Mucosa of descending colon (tissue), 3 donors: ENCODE results near the gene TRIP12. TPM values are rescaled to one million over a fixed set of nuclear protein-coding genes. Genes with fewer than 3 reads are reported as not detected.

Experiments used
- ATAC-seq: fragments of 200-7000 bp; cut with Tn5 transposase; one replicate; pipeline ENCODE4 v1.9.1; 2020; ENCODE audit warnings: mild to moderate bottlenecking, moderate library complexity
- DNase-seq, 3 donors: peaks; one replicate each; pipeline ENCODE4 v3.0.0-alpha.2; 2020
- H3K36me3 ChIP-seq: fragments of 200-600 bp; one replicate; pipeline ENCODE4 v1.8.0; 2021; ENCODE audit warnings: low read depth, mild to moderate bottlenecking
- H3K4me1 ChIP-seq: fragments of 200-600 bp; one replicate; pipeline ENCODE4 v1.8.0; 2021; ENCODE audit warnings: low read depth, mild to moderate bottlenecking
- H3K4me3 ChIP-seq: fragments of 200-600 bp; one replicate; pipeline ENCODE4 v1.8.0; 2021; ENCODE audit warnings: mild to moderate bottlenecking
- H3K9me3 ChIP-seq: fragments of 200-600 bp; one replicate; pipeline ENCODE4 v1.8.0; 2021; ENCODE audit warnings: mild to moderate bottlenecking
- intact Hi-C, 2 donors: fragments of 100-400 bp; cut with DNase I in 1 of 2; cut with micrococcal nuclease in 1 of 2; formaldehyde crosslinking; loops; one replicate each; pipeline versions ENCODE4 v1.11.0 to v1.11.1; 2022; cut with DNase I, micrococcal nuclease
- total RNA-seq, 3 donors: library from RNA; stranded (reverse); fragmentation: NEBNext Ultra II Directional in 2 of 3; extraction: Animal tissue kit (Norgen Biotek cat#: 25700) in 2 of 3; gene quantifications; one replicate each; pipeline versions ENCODE4 v1.2.1 to v1.2.4, GENCODE V29; 2021 to 2023
- TF ChIP-seq, protein P1 (sequence below): fragments of 200-600 bp; IDR thresholded peaks from one replicate; pipeline ENCODE4 v1.8.0; 2022; ENCODE audit warnings: antibody characterized with exemption, mild to moderate bottlenecking
- donor health status: DM: no; HTN: no; CAD: no; lungs with moderate emphysema.
- donor health status: DM: no; HTN: no; CAD: no.
- donor health status: DM: no; HTN: yes; CAD: no.

TRIP12 gene
- total RNA-seq, 3 donors from 2014 or later = 196 to 240 (median 202) TPM

DNA sequence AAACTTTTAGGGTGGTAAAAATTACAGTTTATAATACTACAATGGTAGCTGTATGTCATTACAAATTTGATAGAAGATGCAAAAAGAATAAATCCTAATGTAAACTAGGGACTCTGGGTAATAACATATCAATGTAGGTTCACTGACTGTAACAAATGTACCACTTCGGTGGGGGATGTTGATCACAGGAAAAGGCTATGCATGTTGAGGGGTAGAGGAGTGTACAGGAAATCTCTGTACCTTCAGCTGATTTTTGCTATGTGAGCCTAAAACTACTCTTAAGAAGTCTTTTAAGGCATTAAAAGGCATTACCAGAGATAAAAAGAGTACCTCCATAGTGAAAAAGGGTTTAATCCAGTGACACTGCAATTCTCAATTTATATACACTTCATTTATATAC is 25.0 kb downstream of the TRIP12 start:
- H3K4me3 ChIP-seq = no peak overlapping the region
- intact Hi-C loops = no loop called here
- DNase-seq (no peak), ATAC-seq (no peak)
- H3K9me3 ChIP-seq = no peaks in the 10 kb centered on the region
- no peaks in the 10 kb centered on the region for H3K4me1 ChIP-seq
- TF ChIP-seq, protein P1, sequence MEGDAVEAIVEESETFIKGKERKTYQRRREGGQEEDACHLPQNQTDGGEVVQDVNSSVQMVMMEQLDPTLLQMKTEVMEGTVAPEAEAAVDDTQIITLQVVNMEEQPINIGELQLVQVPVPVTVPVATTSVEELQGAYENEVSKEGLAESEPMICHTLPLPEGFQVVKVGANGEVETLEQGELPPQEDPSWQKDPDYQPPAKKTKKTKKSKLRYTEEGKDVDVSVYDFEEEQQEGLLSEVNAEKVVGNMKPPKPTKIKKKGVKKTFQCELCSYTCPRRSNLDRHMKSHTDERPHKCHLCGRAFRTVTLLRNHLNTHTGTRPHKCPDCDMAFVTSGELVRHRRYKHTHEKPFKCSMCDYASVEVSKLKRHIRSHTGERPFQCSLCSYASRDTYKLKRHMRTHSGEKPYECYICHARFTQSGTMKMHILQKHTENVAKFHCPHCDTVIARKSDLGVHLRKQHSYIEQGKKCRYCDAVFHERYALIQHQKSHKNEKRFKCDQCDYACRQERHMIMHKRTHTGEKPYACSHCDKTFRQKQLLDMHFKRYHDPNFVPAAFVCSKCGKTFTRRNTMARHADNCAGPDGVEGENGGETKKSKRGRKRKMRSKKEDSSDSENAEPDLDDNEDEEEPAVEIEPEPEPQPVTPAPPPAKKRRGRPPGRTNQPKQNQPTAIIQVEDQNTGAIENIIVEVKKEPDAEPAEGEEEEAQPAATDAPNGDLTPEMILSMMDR = no peak
- no peaks in the 10 kb centered on the region for H3K36me3 ChIP-seq

DNA sequence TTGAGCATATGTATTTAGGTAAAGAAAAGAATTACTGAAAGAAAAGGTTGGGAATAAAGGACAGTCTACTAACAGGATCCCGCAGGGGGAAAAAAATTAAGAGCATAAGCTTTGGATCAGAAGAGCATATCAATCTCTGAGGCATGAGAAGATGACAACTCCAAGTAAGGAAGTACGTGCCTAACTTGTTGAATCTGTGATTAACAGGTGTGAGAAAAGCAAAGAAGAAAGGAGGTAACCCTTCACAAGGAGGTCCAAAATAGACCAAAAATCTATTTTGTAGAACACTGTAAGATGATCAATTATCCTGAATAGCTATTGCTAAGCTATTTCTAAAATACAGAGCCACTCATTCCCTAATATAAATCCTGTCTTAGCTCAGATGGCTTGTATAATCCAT is 32.8 kb downstream of the TRIP12 start:
- Histone ChIP-seq H3K4me1 (no peaks in the 10 kb centered on the region), H3K9me3 (no peaks in the 10 kb centered on the region), H3K4me3 (no peak overlapping the region), H3K36me3 (no peaks in the 10 kb centered on the region)
- ATAC-seq = no peak
- TF ChIP-seq, protein P1 = no peak
- DNase-seq = no peak
- intact Hi-C loops = no loop called here

DNA sequence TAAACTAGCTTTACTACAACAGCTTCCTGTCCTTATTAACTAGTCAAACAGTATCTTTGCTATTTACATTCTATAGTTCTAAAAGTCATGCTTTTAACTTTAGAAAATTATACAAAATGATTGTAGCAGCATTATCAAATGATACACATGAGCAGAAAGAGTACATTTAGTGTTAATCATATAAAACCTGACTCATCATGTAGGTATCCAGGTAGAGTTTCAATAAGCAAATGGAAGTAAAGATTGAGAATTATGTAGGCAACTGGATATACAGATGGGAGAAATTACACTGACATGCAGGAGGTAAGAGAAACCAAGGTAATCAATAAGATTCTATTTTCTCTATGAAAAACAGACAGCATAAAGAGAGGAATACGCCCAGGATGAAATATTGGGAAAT is 33.8 kb downstream of the TRIP12 start:
- intact Hi-C loops = no loop called here

DNA sequence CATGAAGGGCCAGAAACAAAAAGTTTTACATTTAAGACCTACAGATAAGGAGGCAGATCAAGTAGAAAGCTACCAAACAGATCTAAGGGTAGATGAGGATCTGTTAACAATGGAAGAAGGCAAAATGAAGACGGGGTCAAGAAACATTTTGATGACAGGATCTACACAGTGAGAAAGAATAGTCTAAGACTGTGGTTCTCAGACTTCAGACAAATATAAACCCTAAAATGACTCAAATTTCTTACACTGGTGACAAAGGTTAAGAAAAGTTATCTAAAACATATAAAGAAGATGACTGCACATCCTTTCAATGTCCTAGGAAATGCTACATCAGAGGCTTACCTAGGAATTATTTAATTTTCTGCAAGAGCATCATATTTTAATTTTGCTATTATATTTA is 34.4 kb downstream of the TRIP12 start:
- DNase-seq = no peak
- no peaks in the 10 kb centered on the region for H3K36me3 ChIP-seq
- no peaks in the 10 kb centered on the region for H3K4me1 ChIP-seq
- intact Hi-C loops = no loop called here
- no peak for ATAC-seq
- no peaks in the 10 kb centered on the region for H3K9me3 ChIP-seq
- TF ChIP-seq, protein P1 = no peak
- no peak overlapping the region for H3K4me3 ChIP-seq

More for the DNA sequence above, 33.8 kb downstream of the TRIP12 start:
- no peak for ATAC-seq
- Histone ChIP-seq H3K9me3 (no peaks in the 10 kb centered on the region), H3K36me3 (no peaks in the 10 kb centered on the region), H3K4me1 (no peaks in the 10 kb centered on the region), H3K4me3 (no peak overlapping the region)
- no peak for DNase-seq
- TF ChIP-seq, protein P1 = no peak

DNA sequence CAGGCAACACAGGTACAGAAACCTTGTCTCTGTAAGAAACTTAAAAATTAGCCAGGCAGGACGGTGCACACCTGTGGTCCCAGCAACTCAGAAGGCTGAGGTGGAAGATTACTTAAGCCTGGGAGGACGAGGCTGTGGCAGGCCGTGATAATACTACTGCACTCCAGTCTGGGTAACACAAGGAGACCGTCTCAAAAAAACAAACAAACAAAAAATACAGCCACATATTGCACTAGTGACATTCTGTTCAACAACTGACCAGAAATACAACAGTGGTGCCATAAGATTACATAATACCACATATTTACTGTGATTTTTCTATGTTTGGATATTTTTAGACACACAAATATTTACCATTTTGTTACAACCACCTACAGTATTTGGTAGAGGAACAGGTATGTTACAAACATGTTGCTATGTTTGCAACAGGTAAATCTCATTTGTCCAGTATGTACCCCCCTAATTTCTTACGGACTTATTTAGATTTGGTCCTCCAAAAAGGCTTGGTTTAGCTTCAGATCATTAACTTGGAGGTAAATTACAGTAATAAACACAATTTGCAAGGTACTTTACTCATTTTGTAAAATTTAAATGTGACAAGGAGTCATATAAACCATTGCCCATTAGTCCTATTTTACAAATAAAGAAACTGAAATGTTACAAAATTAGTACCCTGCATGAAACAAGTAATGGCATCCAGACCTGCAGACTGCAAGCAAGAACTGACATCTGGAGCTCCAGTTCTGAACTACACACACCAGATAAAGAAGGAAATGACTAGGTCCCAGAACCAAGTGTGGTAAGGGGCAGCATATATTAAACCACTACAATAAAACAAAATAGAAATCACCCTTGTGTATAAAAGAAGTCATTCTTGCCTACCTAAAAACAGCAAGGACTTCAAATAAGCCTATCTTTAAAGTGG is 36.8 kb downstream of the TRIP12 start:
- DNase-seq (no peak), ATAC-seq (no peak)
- Histone ChIP-seq H3K4me1 (no peaks in the 10 kb centered on the region), H3K4me3 (no peak overlapping the region), H3K36me3 (no peaks in the 10 kb centered on the region), H3K9me3 (no peaks in the 10 kb centered on the region)
- intact Hi-C loops = no loop called here
- TF ChIP-seq, protein P1 = no peak
